Kidney tubule cell (primary cell): Measurements from ENCODE around the gene CDC42BPA.

Source experiments
- DNase-seq: peaks from one replicate; pipeline ENCODE4 v3.0.0-alpha.2; 2018; ENCODE audit warnings: low spot score

CDC42BPA gene

DNA sequence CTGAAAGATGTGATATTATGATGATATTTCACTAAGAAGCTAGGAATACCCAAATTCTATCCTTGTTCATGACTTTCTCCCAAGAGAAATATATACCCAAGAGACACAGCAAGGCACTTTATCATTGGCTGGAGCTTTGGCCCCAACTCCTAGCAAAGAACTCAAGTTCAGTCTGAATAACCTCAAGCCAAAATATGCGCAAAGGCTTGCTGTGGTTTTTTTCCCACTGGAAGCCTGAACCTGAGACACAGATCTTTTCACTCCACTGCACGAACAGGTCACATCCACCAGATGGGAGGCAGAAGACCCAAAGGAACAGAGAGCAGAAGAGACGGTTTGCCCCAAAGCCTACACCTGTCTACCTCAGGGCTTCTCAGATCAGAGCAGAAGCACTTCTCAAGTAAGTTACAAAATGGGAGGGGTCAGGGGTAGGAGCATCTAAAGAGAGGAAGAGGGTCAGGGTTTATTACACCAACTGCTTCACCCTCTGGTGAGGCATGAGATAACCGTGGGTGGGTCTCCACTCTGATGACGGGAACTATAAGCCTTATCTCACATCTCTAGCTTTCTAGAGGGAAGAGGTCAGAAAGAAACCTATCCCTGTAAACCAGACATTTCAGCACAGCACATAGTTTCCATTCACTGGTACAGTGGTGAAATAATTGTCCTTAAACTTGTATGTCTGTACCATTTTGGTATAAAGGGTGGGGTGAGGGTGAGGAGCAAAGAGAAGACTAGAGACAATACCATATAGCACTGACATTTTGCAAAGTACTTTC is 17.1 kb upstream of the CDC42BPA start:
- DNase-seq = no peak

DNA sequence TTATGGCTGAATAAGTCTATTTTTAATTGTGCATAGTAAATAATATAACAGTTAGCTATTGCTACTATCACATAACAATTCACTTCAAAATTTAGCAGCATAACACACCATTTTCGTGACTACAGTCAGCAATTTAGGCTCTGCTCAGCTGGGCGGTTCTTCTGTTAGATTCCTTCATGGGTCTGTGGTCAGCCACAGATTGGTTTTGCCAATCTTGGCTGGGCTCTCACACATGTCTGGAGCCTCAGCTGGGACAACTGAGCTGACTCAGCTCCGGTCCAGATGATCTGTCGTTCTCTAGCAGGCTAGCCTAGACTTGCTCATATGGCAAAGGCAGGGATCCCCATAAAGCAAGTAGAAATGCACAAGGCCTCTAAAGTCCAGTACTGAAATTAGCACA is 15.1 kb upstream of the CDC42BPA start:
- peak; percentile 7 for DNase-seq

GRCh38 chr1:227330279-227331076 is 12.2 kb upstream of the CDC42BPA start:
- DNase-seq = no peak

DNA sequence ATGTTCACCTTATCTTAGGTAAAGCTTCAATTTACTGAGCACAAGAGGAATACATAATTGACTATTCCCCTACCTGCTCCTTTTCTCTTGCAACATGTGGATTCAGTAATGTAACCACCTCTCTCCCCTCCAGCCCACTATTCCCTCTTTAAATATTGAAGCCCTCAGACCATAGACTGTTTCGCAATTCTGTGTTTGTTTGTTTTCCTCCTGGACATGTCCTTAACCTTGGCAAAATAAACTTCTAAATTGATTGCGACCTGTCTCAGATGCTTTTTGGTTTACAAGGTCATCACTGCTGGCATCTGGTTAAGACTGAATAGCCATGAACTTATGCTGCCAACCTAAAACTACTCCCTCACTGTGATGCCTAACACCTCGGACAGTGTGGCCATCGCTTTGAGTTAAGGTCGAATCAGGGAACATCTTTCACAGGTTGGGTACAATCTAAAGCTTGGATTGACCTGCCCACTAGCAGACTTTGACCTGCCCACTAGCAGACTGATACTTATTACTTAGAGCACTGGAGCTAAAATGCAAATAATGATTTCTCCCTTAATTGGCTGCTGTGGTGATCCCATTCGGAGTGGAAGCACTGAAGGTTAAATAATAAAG is 10.2 kb upstream of the CDC42BPA start:
- DNase-seq = no peak

GRCh38 chr1:227325156-227325555 is 6.9 kb upstream of the CDC42BPA start:
- DNase-seq = no peak

DNA sequence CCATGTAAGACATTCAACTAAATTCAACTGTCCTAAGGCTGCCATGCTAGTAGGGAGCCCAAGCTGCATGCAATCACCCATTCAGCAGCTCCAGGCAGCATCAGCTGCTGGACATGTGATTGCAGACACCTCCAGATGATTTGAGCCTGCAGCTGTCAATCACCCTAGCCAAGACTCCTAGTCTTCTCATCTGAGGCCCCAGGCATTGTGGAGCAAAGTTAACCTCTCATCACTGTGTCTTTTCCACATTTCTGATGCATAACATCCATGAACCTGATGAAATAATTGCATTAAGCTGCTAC is 5.6 kb upstream of the CDC42BPA start:
- DNase-seq = no peak

- no peak for DNase-seq
Observed at GRCh38 chr1:227323171-227323966, 5.1 kb upstream of the CDC42BPA start.

- DNase-seq = no peak
Observed at GRCh38 chr1:227322376-227322775, 4.1 kb upstream of the CDC42BPA start.

- DNase-seq = peak; percentile 7
Observed at GRCh38 chr1:227321035-227321434, 2.7 kb upstream of the CDC42BPA start.

- DNase-seq = peak; percentile 21
Observed at GRCh38 chr1:227320476-227320875, 2.2 kb upstream of the CDC42BPA start.

DNA sequence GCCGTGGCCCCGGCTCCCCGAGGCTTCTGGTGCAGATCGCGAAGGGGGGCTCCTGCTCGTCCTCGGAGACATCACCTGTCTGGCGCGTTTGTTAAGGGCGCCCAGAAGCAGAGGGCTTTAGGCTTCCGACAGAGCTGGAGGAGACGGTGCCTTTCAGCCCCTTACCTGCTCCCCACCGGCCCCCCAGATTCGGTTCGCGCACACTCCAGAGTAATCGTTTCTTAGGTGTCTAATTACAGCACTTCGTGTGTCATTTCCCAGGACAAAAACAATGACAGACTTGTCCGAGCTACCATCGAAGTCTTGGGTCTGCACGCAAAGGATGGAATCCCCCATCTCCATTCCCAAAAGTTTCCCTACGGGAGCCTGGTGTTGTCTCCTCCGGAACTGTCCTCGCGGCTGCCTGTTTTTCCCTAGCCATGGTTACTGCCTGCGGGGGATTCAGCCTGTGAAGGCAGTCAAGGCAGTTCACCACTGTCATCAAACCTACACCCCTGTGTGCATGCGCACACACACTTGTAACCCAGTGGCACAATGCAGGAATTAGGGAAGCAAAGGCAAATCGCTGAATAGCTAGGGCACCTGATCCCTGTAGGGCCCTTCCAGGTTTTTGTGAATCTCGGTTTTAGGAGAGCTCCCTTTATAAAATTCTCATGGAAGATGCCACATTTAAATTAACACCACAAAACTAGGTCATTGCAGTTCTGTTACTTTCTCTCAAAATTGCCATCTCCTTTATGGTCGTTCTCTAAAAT is 738 bp upstream of the CDC42BPA start:
- DNase-seq = peak; percentile 76

DNA sequence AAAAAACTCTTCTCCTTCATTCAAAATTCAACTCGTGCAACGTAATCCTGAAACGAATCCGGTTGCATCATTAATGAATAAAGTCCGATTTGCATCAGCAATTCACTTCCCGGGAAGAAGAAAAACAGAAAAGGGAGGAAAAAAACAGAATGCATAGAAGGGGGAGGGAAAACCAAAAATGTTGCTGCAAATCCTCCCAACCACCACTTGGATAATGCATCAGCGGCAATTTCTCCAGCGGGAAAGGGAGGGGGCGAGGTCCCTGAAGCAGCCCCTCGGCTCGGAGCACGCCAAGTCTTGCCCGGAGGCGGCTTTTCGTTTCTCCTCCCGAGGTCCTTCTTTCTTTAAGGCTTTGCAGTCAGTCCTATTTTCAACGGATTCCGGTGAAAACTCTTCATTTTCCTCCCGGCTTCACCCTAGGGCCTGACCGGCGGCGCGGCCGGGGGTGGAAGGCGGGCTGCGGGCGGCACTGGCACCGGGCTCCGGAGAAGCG is 723 bp downstream of the CDC42BPA start:
- peak; percentile 59 for DNase-seq

- DNase-seq = peak; percentile 29
Observed at GRCh38 chr1:227317011-227317451, 1.3 kb downstream of the CDC42BPA start.

DNA sequence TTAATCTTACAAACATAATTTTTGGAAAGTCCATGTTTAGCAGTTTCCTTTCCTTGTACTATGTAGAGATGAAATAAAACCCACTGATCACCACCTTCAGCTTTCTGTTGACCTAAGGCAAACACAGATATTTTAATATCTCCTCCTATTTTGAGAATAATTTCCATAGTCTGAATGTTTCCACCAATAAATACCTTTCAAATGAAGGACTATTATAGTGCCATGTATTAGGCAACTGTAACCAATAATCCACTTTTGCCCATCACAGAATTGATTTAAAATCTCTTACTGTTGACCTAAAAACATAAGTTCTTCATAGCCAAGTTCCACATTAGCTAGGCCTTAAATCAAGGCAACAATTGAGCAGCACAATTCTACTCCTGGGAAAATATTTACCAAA is 1.8 kb downstream of the CDC42BPA start:
- DNase-seq = no peak

DNA sequence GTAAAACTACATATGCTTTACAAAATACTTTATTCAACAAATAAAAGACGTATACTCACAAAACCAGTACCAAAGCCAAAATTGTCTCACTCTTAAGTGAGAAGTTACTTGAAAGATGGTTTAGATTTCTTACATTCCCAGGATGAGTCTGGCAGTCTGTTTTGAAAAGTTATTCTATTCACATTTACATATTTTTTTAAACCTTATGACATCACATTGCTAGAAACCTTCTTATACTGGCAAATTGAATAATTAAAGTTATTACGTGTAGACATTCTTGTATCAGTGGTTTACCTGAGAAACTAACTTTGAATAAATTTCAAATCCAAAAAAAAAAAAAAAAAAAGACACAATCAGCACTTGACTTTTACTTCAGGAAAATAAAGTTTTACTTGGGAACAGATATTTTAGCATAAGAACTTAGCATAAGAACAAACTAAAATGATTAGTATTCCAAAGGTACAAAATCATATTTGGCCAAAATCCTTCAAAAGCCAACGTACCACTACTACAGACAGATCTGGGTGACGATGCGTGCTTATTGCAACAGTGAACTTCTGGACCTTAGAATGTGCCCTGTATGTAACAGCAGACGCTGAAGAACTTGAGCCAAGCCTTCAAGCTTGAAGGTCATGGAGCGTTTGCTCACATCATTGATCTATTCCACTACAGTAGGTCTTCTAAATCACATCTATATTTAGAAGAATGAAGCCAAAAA is 2.5 kb downstream of the CDC42BPA start:
- peak; percentile 47 for DNase-seq

- no peak for DNase-seq
Observed at GRCh38 chr1:227314014-227314848, 4.1 kb downstream of the CDC42BPA start.

DNA sequence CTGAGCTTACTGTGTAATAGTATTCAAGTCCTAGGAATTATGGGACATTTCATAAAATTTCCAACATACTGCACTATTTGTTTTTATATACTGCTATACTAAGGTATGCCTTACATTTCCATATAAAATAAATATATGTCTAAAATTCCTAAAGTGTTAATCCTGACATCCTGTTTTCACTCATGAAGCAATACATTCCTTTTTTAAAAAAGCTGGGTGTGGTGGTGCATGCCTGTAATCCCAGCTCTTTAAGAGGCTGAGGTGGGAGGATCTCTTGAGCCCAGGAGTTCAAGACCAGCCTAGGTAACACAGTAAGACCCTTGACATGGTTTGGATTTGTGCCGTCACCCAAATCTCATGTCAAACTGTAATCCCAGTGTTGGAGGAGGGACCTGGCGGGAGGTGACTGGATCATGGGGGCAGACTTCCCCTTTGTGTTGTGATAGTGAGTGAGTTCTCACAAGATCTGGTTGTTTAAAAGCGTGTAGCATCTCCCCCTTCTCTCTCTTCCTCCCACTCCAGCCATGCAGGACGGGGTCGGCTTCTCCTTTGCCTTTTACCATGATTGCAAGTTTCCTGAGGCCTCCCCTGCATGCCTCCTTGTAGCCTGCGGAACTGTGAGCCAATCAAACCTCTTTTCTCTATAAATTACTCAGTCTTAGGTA is 5.8 kb downstream of the CDC42BPA start:
- no peak for DNase-seq

DNA sequence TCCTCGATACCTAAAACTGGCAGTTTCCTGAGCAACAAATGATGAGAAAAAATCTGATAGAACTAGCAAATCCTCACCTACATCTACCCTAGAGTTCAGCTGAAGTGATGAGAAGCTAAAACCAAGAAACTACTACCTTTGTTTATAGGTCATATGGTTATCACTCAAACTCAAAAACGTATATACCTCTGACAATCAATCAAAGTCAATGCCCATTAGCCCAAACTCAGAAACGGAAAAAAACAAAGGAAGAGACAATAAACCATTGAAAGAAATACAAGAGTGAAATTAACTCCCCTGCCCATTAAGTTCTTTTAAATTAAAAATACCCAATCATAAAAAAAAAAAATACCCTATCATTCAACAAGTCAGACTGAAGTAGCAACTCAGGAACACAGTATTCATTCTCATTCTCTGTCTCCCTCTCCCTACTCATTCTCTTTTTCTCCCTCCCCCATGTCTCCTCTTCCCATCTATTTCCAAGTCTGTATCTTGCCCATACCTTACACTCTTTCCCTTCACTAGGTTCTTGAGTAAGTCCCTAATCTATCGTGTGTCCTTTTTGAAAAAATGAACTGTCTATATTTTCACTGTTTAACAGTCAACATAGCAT is 6.8 kb downstream of the CDC42BPA start:
- DNase-seq = no peak
